SU-DHL-6 (cell line): ENCODE results near the gene CCDC127.

ENCODE experiments used
- H2AFZ ChIP-seq: fragments of 200-600 bp; sonication (generic); 2 replicates; pipeline ENCODE4 v1.6.1; 2014; ENCODE audit warnings: low read depth, mild to moderate bottlenecking, moderate library complexity, mixed read lengths, antibody characterized with exemption, low read length; ENCODE audit not compliant: severe bottlenecking
- H3F3A ChIP-seq: fragments of 200-600 bp; shearing (Covaris generic); 2 replicates; pipeline ENCODE4 v1.6.0; 2016; ENCODE audit warnings: antibody characterized with exemption, mild to moderate bottlenecking; ENCODE audit not compliant: insufficient read depth
- H3K27ac ChIP-seq: fragments of 200-600 bp; sonication (generic); 2 replicates; pipeline ENCODE4 v1.5.1; 2016; ENCODE audit warnings: low read depth, mild to moderate bottlenecking, low read length, moderate library complexity, mixed read lengths
- H3K27me3 ChIP-seq: fragments of 200-600 bp; sonication (generic), shearing (Covaris generic); 2 replicates; pipeline ENCODE4 v1.6.0; 2014; ENCODE audit warnings: mild to moderate bottlenecking, low read length
- H3K36me3 ChIP-seq: fragments of 200-600 bp; sonication (generic); 2 replicates; pipeline ENCODE4 v1.6.1; 2014; ENCODE audit warnings: mild to moderate bottlenecking, low read length, mixed read lengths
- H3K4me2 ChIP-seq: fragments of 300-600, 200-600 bp; shearing (Covaris generic), sonication (generic); 2 replicates; pipeline ENCODE4 v1.6.0; 2014; ENCODE audit warnings: low read length, low read depth, mild to moderate bottlenecking; ENCODE audit not compliant: poor library complexity, severe bottlenecking
- H3K4me3 ChIP-seq: fragments of 200-600 bp; sonication (generic); 2 replicates; pipeline ENCODE4 v1.5.1; 2014; ENCODE audit warnings: antibody characterized with exemption, low read length, mild to moderate bottlenecking, mixed read lengths; ENCODE audit not compliant: insufficient read depth, poor library complexity, severe bottlenecking
- H3K79me2 ChIP-seq: fragments of 200-600 bp; sonication (generic); 2 replicates; pipeline ENCODE4 v1.6.1; 2014; ENCODE audit warnings: mild to moderate bottlenecking, low read length, moderate library complexity; ENCODE audit not compliant: insufficient read depth
- H3K9ac ChIP-seq: fragments of 200-600 bp; sonication (generic); 2 replicates; pipeline ENCODE4 v1.7.0; 2014; ENCODE audit warnings: mild to moderate bottlenecking, low read length
- H3K9me2 ChIP-seq: fragments of 200-600 bp; sonication (generic); replicated peaks from 2 replicates; pipeline ENCODE4 v1.6.1; 2014; ENCODE audit warnings: low read length; ENCODE audit not compliant: insufficient read depth
- H3K9me3 ChIP-seq: fragments of 200-600 bp; sonication (generic); 2 replicates; pipeline ENCODE4 v1.6.1; 2014; ENCODE audit warnings: low read length, mixed read lengths; ENCODE audit not compliant: insufficient read depth
- H4K20me1 ChIP-seq: fragments of 200-600 bp; sonication (generic); 2 replicates; pipeline ENCODE4 v1.6.1; 2014; ENCODE audit warnings: low read depth, mild to moderate bottlenecking, antibody characterized with exemption, low read length, moderate library complexity, mixed read lengths
- EZH2phosphoT487 ChIP-seq: fragments of 200-600 bp; sonication (generic), shearing (Covaris generic); conservative IDR thresholded peaks from 2 replicates; pipeline ENCODE4 v1.6.1; 2018; ENCODE audit warnings: mild to moderate bottlenecking, antibody characterized with exemption, low read length, moderate library complexity, mixed read lengths
- TF ChIP-seq, protein P1 (sequence below): fragments of 200-600 bp; sonication (generic); IDR thresholded peaks from one replicate; pipeline ENCODE4 v1.5.1; 2017; ENCODE audit warnings: antibody characterized with exemption, mild to moderate bottlenecking, low read length, moderate library complexity; ENCODE audit not compliant: insufficient read depth, poor library complexity, severe bottlenecking

CCDC127 gene

DNA sequence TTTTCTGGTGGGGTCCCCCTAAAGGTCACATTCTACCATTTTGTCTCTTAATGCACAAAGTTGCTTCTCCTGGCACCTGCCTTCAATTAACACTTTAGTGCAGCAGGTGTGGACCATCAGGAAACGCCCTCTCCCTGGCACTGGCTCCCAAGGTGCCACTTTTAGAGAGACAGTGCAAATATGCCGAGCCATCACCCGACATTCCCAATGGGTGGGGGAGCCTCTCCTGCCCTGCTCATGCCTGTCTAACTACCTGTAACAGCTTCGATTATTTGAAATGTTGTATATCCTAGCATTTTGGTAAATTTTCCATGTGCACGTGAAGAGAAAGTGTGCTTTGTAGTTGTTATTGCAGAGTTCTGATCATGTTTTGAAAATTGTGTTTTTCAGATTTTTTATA lies 39.8 kb downstream of the CCDC127 start:
- Histone ChIP-seq H4K20me1 (no peaks in the 10 kb centered on the region), H3K4me2 (no peak overlapping the region), H3K27ac (no peak overlapping the region), H3K79me2 (no peaks in the 10 kb centered on the region), H3K9me3 (no peaks in the 10 kb centered on the region), H3K27me3 (no peaks in the 10 kb centered on the region), H3K9ac (no peak overlapping the region), H3K9me2 (no peaks in the 10 kb centered on the region), H3K4me3 (no peak overlapping the region), H3F3A (no peaks in the 10 kb centered on the region), H2AFZ (no peak overlapping the region), H3K36me3 (no peaks in the 10 kb centered on the region)
- TF ChIP-seq EZH2phosphoT487, result no peak
- TF ChIP-seq, protein P1, sequence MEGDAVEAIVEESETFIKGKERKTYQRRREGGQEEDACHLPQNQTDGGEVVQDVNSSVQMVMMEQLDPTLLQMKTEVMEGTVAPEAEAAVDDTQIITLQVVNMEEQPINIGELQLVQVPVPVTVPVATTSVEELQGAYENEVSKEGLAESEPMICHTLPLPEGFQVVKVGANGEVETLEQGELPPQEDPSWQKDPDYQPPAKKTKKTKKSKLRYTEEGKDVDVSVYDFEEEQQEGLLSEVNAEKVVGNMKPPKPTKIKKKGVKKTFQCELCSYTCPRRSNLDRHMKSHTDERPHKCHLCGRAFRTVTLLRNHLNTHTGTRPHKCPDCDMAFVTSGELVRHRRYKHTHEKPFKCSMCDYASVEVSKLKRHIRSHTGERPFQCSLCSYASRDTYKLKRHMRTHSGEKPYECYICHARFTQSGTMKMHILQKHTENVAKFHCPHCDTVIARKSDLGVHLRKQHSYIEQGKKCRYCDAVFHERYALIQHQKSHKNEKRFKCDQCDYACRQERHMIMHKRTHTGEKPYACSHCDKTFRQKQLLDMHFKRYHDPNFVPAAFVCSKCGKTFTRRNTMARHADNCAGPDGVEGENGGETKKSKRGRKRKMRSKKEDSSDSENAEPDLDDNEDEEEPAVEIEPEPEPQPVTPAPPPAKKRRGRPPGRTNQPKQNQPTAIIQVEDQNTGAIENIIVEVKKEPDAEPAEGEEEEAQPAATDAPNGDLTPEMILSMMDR, result no peak

- no peaks in the 10 kb centered on the region for H3K79me2 ChIP-seq
- no peaks in the 10 kb centered on the region for H3K9me3 ChIP-seq
- no peak overlapping the region for H2AFZ ChIP-seq
- H3K27ac ChIP-seq, result no peak overlapping the region
- no peaks in the 10 kb centered on the region for H3K27me3 ChIP-seq
- no peaks in the 10 kb centered on the region for H3K9me2 ChIP-seq
- H3K4me2 ChIP-seq, result no peak overlapping the region
- no peaks in the 10 kb centered on the region for H3K36me3 ChIP-seq
- TF ChIP-seq, protein P1, result no peak
- TF ChIP-seq EZH2phosphoT487, result no peak
- H3K4me3 ChIP-seq, result no peak overlapping the region
- no peaks in the 10 kb centered on the region for H3F3A ChIP-seq
- H3K9ac ChIP-seq, result no peak overlapping the region
- H4K20me1 ChIP-seq, result no peaks in the 10 kb centered on the region
These were observed 41.6 kb downstream of the CCDC127 start for GRCh38 chr5:176296-176823.

DNA sequence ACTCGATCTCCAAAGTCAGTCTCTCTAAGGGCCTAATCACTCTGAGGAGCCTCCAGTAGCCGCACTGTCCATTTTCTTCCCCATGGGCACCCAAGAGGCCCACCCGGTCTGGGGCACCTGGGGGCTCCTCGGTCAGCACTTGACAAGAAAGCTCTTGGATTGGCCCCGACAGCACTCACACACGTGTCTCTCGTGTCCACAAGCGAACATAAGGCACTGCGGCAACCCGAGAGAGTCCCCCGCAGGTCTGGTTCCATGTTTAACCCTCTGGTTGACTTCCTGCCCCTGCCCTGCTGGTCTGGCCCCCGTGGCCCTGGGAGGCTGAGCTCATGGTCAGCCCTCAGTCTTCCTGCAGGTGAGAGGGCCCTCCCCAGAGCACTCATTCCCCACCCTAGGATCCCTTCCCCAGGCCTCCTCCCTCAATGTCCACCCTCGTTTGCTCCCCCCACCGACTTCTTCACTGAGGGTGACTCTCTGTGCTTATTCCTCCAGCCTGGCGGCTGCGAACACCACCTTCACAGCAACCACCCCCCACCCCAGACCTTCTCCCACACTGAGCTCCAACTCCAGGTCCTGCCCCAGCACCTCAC lies 43.0 kb downstream of the CCDC127 start:
- H2AFZ ChIP-seq, result no peak overlapping the region
- no peaks in the 10 kb centered on the region for H3K79me2 ChIP-seq
- H3K9me2 ChIP-seq, result no peaks in the 10 kb centered on the region
- no peaks in the 10 kb centered on the region for H3K36me3 ChIP-seq
- H3K9ac ChIP-seq, result no peak overlapping the region
- H3K4me3 ChIP-seq, result no peak overlapping the region
- H3K4me2 ChIP-seq, result no peak overlapping the region
- no peaks in the 10 kb centered on the region for H3K9me3 ChIP-seq
- H3K27ac ChIP-seq, result no peak overlapping the region
- TF ChIP-seq EZH2phosphoT487, result no peak
- TF ChIP-seq, protein P1, result no peak
- H3K27me3 ChIP-seq, result no peaks in the 10 kb centered on the region
- no peaks in the 10 kb centered on the region for H4K20me1 ChIP-seq
- no peaks in the 10 kb centered on the region for H3F3A ChIP-seq
